T-helper 1 cell treated with Interleukin-12 subunit alpha and Interleukin-12 subunit beta and Interleukin-4 antibody, amounts not matched to agents 30 μg/mL and 1 μg/mL, for 36 hours (primary cell): ENCODE measurements around the gene TAF10.

Experiments
- H3K27ac Mint-ChIP-seq: one replicate; pipeline ENCODE4 v1.8.0; 2021; ENCODE audit warnings: mild to moderate bottlenecking, mixed read lengths
- H3K27me3 Mint-ChIP-seq: one replicate; pipeline ENCODE4 v1.8.0; 2021; ENCODE audit warnings: low read depth, mixed read lengths
- H3K36me3 Mint-ChIP-seq: one replicate; pipeline ENCODE4 v1.8.0; 2021; ENCODE audit warnings: low read depth, mixed read lengths
- H3K4me1 Mint-ChIP-seq: one replicate; pipeline ENCODE4 v1.8.0; 2021; ENCODE audit warnings: low read depth, mixed read lengths
- H3K4me3 Mint-ChIP-seq: one replicate; pipeline ENCODE4 v1.8.0; 2021; ENCODE audit warnings: mild to moderate bottlenecking, moderate library complexity, mixed read lengths
- H3K9me3 Mint-ChIP-seq: one replicate; pipeline ENCODE4 v1.8.0; 2021; ENCODE audit warnings: mixed read lengths

The TAF10 gene

DNA sequence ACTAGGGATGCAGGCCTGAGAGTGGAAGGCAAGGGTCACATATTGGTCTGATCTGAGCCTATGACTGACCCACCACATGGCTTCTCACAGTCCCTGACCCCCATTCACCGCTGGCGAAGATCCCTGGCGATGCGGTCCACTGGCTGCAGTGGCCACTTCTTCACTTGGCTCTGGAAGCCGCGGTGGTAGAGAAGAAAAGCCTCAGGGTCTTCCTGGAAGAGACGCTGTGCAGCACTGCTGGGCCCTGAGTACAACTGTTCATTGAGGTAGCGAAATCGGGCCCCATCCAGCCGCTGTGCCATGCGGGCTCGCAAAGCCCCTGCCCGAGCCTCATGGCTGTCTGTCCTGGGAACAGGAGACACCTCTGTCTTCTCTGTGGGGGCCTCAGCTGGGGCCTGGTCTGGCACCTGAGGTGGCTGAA is 11.0 kb downstream of the TAF10 start:
- H3K27ac Mint-ChIP-seq, result no peak overlapping the region
- peaks cover 16% of the 10 kb centered on the region for H3K4me1 Mint-ChIP-seq
- no peak overlapping the region for H3K4me3 Mint-ChIP-seq
- H3K27me3 Mint-ChIP-seq, result no peaks in the 10 kb centered on the region
- no peaks in the 10 kb centered on the region for H3K9me3 Mint-ChIP-seq
- H3K36me3 Mint-ChIP-seq, result peaks cover 30% of the 10 kb centered on the region

- H3K36me3 Mint-ChIP-seq, result peaks cover 30% of the 10 kb centered on the region
- no peak overlapping the region for H3K27ac Mint-ChIP-seq
- H3K4me1 Mint-ChIP-seq, result peaks cover 12% of the 10 kb centered on the region
Observed at GRCh38 chr11:6599881-6600390, 12.1 kb downstream of the TAF10 start.

GRCh38 chr11:6599449-6599848 is 12.6 kb downstream of the TAF10 start:
- no peaks in the 10 kb centered on the region for H3K27me3 Mint-ChIP-seq
- H3K4me1 Mint-ChIP-seq, result peaks cover 12% of the 10 kb centered on the region
- H3K27ac Mint-ChIP-seq, result no peak overlapping the region
- peaks cover 33% of the 10 kb centered on the region for H3K36me3 Mint-ChIP-seq
- no peaks in the 10 kb centered on the region for H3K9me3 Mint-ChIP-seq
- H3K4me3 Mint-ChIP-seq, result no peak overlapping the region

More at GRCh38 chr11:6599881-6600390, 12.1 kb downstream of the TAF10 start:
- Mint-ChIP-seq H3K4me3 (no peak overlapping the region), H3K9me3 (no peaks in the 10 kb centered on the region), H3K27me3 (no peaks in the 10 kb centered on the region)

GRCh38 chr11:6598555-6598954 is 13.5 kb downstream of the TAF10 start:
- H3K27ac Mint-ChIP-seq, result no peak overlapping the region
- H3K27me3 Mint-ChIP-seq, result no peaks in the 10 kb centered on the region
- no peaks in the 10 kb centered on the region for H3K9me3 Mint-ChIP-seq
- H3K4me3 Mint-ChIP-seq, result no peak overlapping the region
- H3K36me3 Mint-ChIP-seq, result peaks cover 36% of the 10 kb centered on the region
- peaks cover 17% of the 10 kb centered on the region for H3K4me1 Mint-ChIP-seq

DNA sequence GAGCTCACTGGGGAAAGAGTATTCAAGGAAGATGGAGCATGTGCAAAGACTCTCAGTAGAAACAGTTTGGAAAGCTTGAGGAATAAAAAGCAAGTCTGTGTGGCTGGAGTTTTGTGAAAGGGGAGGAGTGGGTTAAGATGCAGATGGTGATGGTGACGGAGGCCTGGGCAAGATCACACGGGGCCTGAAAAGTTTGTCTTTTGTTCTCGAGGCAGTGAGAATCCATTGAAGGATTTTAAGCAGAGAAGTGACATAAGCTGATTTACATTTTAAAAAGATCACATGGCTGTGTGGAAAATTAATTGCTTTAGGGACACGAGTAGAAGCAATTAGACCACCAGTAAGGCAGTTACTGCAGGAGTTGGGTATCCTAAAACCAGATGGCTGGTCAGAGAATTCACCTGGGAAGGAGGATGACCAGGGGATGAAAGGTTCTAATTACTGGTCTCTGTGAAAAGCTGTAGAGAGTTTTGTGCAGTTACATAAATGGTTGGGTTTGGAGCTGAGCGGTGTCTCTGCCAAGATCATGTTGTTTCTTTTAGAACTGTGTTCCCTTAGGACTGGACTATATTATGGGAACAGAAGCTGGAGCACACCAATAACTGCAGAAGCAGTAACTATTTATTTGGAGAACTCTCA is 15.7 kb downstream of the TAF10 start:
- Mint-ChIP-seq H3K4me3 (no peak overlapping the region), H3K27ac (no peak overlapping the region), H3K36me3 (peaks cover 40% of the 10 kb centered on the region), H3K27me3 (no peaks in the 10 kb centered on the region), H3K9me3 (no peaks in the 10 kb centered on the region), H3K4me1 (peaks cover 17% of the 10 kb centered on the region)

DNA sequence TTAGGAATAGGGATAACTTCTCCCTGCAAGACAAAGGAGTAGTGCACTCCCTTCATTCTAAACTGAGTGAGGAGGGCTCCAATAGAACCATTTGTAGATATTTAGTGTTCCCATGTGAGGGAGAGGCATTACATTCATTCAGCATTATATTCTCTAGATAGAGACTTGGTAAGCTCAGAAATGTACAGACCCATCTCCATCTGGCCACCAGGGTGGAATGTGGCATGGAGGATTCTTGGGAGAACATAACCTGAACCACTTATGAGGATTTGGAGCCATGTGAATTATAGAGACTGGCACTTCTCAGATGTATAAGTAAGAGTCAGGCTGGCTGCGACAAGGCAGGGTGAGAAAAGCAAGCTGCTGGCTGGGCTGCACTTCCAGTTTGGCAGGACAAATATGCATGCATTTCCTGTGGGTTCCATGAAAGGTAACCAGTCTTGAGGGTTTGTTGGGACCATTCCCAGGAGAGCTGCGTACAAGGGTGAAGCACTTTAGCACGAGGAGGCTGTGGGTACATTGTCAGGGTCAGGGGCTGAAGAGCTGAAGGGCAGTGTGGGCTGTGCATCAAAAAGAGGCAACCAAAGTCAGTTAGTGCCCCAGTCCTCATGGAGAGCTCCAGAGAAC is 17.8 kb downstream of the TAF10 start:
- H3K36me3 Mint-ChIP-seq, result peaks cover 37% of the 10 kb centered on the region
- no peaks in the 10 kb centered on the region for H3K9me3 Mint-ChIP-seq
- no peak overlapping the region for H3K27ac Mint-ChIP-seq
- H3K4me1 Mint-ChIP-seq, result peaks cover 10% of the 10 kb centered on the region
- H3K4me3 Mint-ChIP-seq, result no peak overlapping the region
- no peaks in the 10 kb centered on the region for H3K27me3 Mint-ChIP-seq

DNA sequence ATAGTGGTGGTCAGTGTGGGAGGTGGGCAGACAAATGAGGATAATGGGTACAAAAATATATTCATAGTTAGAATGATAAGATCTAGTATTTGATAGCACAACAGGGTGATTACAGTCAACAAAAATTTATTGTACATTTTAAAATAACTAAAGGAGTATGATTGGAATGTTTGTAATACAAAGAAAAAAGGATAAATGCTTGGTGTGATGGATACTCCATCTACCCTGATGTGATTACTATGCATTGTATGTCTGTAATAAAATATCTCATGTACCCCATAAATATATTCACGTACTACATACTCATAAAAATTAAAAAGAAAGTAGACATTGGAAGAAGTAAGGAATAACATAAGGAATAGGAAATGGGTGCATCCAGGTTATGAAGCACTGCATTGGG is 24.0 kb downstream of the TAF10 start:
- Mint-ChIP-seq H3K4me3 (no peak overlapping the region), H3K27ac (no peak overlapping the region), H3K36me3 (peaks cover 38% of the 10 kb centered on the region), H3K9me3 (peaks cover 21% of the 10 kb centered on the region), H3K27me3 (no peaks in the 10 kb centered on the region), H3K4me1 (no peaks in the 10 kb centered on the region)

DNA sequence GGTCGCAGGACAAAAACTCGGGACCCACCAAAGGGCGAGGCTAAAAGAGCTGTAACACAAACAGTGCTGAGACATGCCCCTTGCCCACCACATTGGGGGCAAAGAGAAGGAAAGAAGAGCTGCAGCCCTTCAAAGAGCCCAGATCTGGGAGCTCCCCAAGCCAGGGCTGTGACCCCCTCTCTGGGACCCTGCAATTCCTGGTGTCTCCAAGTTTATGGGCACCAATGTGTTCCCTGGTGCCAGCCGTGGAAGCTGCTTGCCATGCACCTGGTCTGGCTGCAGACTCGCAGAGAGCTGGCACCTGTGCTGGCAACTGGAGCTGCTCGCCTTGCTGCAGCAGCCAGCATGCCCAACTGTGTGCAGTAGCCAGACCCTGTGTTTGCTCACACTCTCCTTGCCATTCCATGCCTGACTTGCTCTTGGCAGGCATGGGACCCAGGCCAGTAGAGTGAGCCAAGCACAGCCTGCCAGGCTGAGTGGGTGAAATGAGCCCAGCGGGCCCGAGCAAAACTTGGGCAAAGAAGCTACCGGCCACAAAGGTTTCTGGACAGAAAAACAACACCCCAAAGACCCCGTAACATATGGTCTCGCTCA is 24.6 kb downstream of the TAF10 start:
- Mint-ChIP-seq H3K27me3 (no peaks in the 10 kb centered on the region), H3K4me1 (no peaks in the 10 kb centered on the region), H3K36me3 (peaks cover 40% of the 10 kb centered on the region), H3K4me3 (no peak overlapping the region), H3K9me3 (peaks cover 26% of the 10 kb centered on the region), H3K27ac (no peak overlapping the region)

GRCh38 chr11:6586434-6587359 is 25.3 kb downstream of the TAF10 start:
- no peak overlapping the region for H3K4me3 Mint-ChIP-seq
- H3K36me3 Mint-ChIP-seq, result peaks cover 40% of the 10 kb centered on the region
- H3K4me1 Mint-ChIP-seq, result no peaks in the 10 kb centered on the region
- no peaks in the 10 kb centered on the region for H3K27me3 Mint-ChIP-seq
- peaks cover 26% of the 10 kb centered on the region for H3K9me3 Mint-ChIP-seq
- no peak overlapping the region for H3K27ac Mint-ChIP-seq

GRCh38 chr11:6584528-6584927 is 27.5 kb downstream of the TAF10 start:
- Mint-ChIP-seq H3K27me3 (no peaks in the 10 kb centered on the region), H3K27ac (no peak overlapping the region), H3K9me3 (peaks cover 26% of the 10 kb centered on the region), H3K4me3 (no peak overlapping the region), H3K36me3 (peaks cover 42% of the 10 kb centered on the region), H3K4me1 (no peaks in the 10 kb centered on the region)

- no peaks in the 10 kb centered on the region for H3K4me1 Mint-ChIP-seq
- H3K27me3 Mint-ChIP-seq, result no peaks in the 10 kb centered on the region
- peaks cover 26% of the 10 kb centered on the region for H3K9me3 Mint-ChIP-seq
- H3K27ac Mint-ChIP-seq, result no peak overlapping the region
- no peak overlapping the region for H3K4me3 Mint-ChIP-seq
- peaks cover 42% of the 10 kb centered on the region for H3K36me3 Mint-ChIP-seq
Observed at GRCh38 chr11:6583584-6583983, 28.4 kb downstream of the TAF10 start.

GRCh38 chr11:6579681-6580080 is 32.3 kb downstream of the TAF10 start:
- Mint-ChIP-seq H3K4me1 (no peaks in the 10 kb centered on the region), H3K27ac (no peak overlapping the region), H3K4me3 (no peak overlapping the region), H3K27me3 (no peaks in the 10 kb centered on the region), H3K36me3 (peaks cover 34% of the 10 kb centered on the region), H3K9me3 (peaks cover 22% of the 10 kb centered on the region)

DNA sequence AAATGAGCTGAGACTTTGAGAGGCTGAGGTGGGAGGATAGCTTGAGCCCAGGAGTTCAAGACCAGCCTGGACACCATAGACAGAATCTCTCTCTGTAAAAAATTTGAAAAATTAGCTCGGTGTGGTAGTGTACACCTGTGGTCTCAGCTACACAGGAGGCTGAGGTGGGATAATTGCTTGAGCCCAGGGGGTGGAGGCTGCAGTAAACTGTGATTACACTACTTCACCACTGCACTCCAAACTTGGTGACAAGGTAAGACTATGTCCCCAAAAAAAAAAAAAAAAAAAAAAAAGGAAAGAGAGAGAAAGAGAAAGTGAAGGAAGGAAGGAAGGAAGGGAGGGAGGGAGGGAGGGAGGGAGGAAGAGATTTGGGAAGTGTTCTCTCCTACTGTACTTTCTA is 33.9 kb downstream of the TAF10 start:
- Mint-ChIP-seq H3K4me1 (no peaks in the 10 kb centered on the region), H3K4me3 (no peak overlapping the region), H3K9me3 (peaks cover 7% of the 10 kb centered on the region), H3K36me3 (peaks cover 19% of the 10 kb centered on the region), H3K27me3 (no peaks in the 10 kb centered on the region), H3K27ac (no peak overlapping the region)
